ENCODE measurements around the gene CAMSAP2. TPM values are rescaled to one million over a fixed set of nuclear protein-coding genes. Genes with fewer than 3 reads are reported as not detected.

CAMSAP2 gene
- total RNA-seq, 2 experiments from 2014 or later: 0.35 TPM; not detected in 1

DNA sequence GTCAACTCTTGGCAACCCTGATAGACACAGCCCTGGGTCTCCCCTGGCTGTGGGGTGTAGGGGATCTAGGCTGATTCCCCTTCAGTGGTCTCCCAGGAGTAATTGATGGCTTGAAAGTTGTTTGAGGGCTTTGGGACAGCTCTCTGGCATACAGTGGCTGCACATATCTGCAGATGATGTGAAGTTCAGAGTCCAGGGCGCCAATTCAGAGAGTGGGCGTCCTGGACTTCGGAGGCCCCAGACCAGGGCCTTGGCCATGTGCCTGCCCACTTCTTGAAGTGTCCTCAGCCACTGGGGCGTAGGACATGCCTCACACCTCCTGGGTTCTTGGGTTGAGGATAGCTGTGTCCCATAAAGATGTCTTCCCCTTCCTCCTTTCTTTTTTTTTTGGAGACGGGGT lies 158.6 kb downstream of the CAMSAP2 start:
- Mint-ChIP-seq H3K27ac (no peak overlapping the region), H3K27me3 (peaks cover 79% of the 10 kb centered on the region), H3K4me3 (no peak overlapping the region), H3K36me3 (no peaks in the 10 kb centered on the region), H3K9me3 (ENCODE audit: low read depth) (no peaks in the 10 kb centered on the region), H3K4me1 (peaks cover 5% of the 10 kb centered on the region)
- CTCF ChIA-PET: interaction anchor here (0.6 kb wide), 1 partner anchor 9 kb away, joined by 3 read pairs; no protein-coding TSS in a partner anchor
- DNase-seq (no peak), ATAC-seq (no peak)

DNA sequence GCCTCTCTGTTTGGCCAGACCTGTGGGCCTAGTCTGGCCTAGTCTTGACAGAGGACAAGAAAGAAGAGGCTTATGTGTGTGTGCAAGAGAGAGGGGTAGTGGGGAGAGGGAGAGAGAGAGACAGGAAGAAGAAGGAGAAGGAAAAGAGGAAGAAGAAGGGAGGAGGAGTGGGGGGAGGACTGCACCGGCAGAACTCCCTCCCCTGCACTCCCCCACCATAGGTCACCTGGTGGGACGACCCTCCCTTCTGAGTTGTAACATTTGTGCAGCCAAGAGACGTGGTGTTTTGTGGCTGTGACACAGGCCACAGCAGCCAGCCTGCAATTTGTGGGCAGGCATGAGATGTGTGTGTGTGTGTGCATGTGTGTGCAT lies 160.3 kb downstream of the CAMSAP2 start:
- CTCF ChIA-PET: no interaction called here
- Mint-ChIP-seq H3K9me3 (ENCODE audit: low read depth) (no peaks in the 10 kb centered on the region), H3K4me1 (no peaks in the 10 kb centered on the region), H3K27me3 (peaks cover 75% of the 10 kb centered on the region), H3K4me3 (no peak overlapping the region), H3K27ac (no peak overlapping the region), H3K36me3 (no peaks in the 10 kb centered on the region)
- ATAC-seq (no peak), DNase-seq (no peak)

DNA sequence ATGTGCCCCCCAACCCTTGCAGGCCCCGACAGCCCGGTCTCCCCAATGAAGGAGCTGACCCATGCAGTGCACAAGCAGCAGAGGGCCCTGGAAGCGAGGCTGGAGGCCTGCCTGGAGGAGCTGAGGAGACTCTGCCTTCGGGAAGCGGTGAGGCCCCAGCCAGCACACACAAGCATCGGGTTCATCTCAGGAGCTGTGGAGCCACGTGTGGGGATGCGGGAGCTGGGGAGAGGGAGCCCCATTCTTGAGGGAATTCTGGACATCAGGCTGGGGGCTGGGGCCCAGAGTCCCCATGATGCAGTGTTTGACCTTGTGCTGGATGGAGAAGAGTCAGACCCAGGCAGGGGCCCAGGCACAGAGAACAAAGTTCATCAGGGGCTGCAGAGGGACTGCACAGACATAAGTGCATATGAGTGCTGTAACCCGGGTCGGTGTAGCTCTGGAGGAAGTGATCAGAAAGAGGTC lies 160.8 kb downstream of the CAMSAP2 start:
- H3K36me3 Mint-ChIP-seq: no peaks in the 10 kb centered on the region
- no peak for ATAC-seq
- H3K4me3 Mint-ChIP-seq: no peak overlapping the region
- CTCF ChIA-PET: interaction anchor here (1.7 kb wide), 1 partner anchor 8 kb away, joined by 3 read pairs; no protein-coding TSS in a partner anchor
- H3K4me1 Mint-ChIP-seq: no peaks in the 10 kb centered on the region
- no peak overlapping the region for H3K27ac Mint-ChIP-seq
- H3K27me3 Mint-ChIP-seq: peaks cover 74% of the 10 kb centered on the region
- DNase-seq: no peak
- H3K9me3 Mint-ChIP-seq (ENCODE audit: low read depth): no peaks in the 10 kb centered on the region

DNA sequence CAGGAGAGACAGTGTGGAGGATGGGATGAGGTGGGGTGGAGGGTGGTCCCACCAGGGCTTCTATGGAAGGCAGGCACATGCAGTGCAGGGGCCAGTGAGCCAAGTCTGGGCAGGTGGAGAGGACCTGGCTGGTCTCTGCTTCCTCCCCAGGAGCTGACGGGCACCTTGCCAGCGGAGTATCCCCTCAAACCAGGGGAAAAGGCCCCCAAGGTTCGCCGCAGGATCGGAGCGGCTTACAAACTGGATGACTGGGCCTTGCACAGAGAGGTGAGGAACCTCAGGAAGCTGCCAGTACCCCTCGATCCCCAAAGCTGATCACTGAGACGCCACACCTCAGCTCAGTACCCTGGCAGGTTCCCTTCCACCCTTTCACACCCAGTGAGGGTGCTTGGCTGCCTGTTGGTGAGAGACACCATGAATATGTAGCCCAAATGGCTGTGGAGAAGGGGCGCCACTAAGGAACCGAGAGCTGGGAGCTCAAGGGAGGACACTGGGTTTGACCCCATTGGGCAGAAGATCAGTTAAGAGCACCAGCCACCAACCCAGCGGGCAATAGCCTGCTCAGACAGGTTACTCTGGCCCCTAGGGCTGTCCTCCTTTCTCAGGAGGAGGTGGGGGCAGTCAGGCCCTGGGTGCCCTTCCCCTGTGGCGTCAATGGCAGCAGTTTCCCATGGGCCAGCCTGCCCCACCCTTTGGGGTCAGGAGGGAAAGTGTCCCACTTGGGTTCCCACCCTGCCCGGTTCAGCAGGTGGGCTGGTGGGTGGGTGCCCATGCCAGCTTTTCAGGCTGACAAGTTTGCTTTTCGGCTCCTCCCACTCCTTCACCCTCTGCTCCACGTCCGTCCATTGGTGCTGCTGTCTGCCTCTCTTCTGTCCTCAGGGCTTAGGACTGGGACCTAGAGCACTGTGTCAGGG lies 161.5 kb downstream of the CAMSAP2 start:
- Mint-ChIP-seq H3K27me3 (peaks cover 77% of the 10 kb centered on the region), H3K4me1 (peaks cover 1% of the 10 kb centered on the region), H3K9me3 (ENCODE audit: low read depth) (no peaks in the 10 kb centered on the region), H3K36me3 (no peaks in the 10 kb centered on the region), H3K27ac (no peak overlapping the region), H3K4me3 (no peak overlapping the region)
- CTCF ChIA-PET: interaction anchor here (1.7 kb wide), 1 partner anchor 9 kb away, joined by 3 read pairs; no protein-coding TSS in a partner anchor
- DNase-seq (no peak), ATAC-seq (no peak)

DNA sequence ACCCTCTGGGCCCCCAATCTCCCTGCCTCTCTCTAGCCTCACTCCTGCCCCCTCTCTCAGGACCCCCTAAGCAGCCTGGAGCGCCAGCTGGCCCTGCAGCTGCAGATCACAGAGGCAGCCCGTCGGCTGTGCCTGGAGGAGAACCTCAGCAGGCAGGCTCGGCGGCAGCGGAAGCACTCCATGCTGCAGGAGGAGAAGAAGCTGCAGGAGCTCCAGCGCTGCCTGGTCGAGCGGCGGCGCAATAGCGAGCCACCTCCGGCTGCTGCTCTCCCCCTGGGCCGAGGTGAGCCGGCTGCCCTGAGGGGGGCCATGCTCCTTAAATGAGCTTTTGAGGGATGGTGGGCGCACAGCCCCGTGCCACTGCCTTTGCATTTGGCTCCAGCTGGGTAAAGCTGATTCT lies 162.2 kb downstream of the CAMSAP2 start:
- Mint-ChIP-seq H3K27me3 (peaks cover 77% of the 10 kb centered on the region), H3K4me3 (no peak overlapping the region), H3K36me3 (no peaks in the 10 kb centered on the region), H3K27ac (no peak overlapping the region), H3K9me3 (ENCODE audit: low read depth) (no peaks in the 10 kb centered on the region), H3K4me1 (peaks cover 7% of the 10 kb centered on the region)
- CTCF ChIA-PET: interaction anchor here (1.7 kb wide), 1 partner anchor 10 kb away, joined by 3 read pairs; no protein-coding TSS in a partner anchor
- no peak for ATAC-seq
- DNase-seq: no peak

DNA sequence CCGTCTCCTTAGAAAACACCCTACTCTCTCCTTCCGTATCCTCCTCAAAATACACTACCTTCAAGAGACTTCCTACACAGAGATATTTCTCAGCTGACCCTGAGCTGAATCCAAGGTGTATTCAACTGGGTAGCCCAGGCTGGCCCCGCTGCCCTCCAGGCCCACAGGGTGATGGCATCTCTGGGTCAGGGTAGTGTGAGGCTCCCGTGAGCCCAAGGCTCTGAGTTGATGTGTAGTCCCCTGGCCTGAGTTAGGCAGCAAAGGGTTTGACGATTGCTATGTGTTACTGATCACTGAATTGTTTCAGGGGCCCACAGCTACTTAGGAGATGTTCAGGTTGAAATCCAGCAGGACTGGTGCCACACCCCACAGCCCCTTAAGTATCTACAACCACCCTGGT lies 162.7 kb downstream of the CAMSAP2 start:
- no peak for ATAC-seq
- Mint-ChIP-seq H3K27me3 (peaks cover 75% of the 10 kb centered on the region), H3K36me3 (no peaks in the 10 kb centered on the region), H3K4me1 (peaks cover 9% of the 10 kb centered on the region), H3K9me3 (ENCODE audit: low read depth) (no peaks in the 10 kb centered on the region), H3K27ac (no peak overlapping the region), H3K4me3 (no peak overlapping the region)
- CTCF ChIA-PET: no interaction called here
- DNase-seq: no peak

DNA sequence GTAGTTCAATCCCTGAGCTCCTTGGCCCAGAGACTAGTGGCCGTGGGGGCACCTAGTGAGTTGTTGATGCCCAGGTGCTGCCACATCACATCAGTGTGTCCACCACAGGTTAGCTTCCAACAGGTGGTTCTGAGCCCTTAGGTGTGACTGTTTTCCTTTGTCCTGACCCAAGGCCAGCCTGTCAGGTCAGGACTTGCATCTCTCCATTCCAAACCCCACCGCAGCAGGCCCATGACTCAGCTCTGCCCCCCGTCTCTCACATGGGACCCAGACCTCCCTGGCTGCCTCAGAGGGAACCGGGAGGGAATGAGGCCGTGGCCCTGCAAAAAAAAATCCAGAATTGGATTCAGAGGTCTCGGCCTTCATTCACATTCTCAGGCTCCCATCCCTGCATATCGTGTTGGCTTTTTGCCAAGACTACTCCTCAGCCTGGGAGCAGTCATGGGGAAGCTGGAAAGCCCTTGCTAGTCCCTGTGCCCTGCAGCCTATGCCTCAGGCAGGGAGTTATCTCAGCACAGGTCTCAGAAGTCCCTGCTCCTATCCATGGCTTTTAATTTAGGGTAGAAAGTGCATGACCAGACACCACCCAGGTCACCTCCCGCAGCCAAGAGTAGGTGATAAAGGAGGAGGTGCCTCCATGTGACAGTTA lies 163.2 kb downstream of the CAMSAP2 start:
- Mint-ChIP-seq H3K36me3 (no peaks in the 10 kb centered on the region), H3K27ac (no peak overlapping the region), H3K9me3 (ENCODE audit: low read depth) (no peaks in the 10 kb centered on the region), H3K4me3 (no peak overlapping the region), H3K4me1 (peaks cover 11% of the 10 kb centered on the region), H3K27me3 (peaks cover 76% of the 10 kb centered on the region)
- CTCF ChIA-PET: no interaction called here
- DNase-seq (no peak), ATAC-seq (no peak)

DNA sequence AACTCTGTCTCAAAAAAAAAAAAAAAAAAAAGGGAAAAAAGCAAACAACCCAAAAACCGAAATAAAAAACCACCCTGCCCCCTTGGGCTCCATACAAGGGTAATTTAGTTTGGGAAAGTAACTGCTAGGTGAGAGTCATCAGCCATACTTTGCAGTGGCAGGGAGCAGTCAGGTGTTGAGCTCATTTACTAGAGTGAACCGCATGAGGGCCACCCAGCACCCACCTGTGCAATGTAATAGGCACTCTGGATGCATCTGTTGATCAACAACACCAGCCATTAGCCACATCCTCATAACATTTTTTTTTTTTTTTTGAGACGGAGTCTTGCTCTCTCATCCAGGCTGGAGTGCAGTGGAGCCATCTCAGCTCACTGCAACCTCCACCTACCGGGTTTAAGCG lies 165.1 kb downstream of the CAMSAP2 start:
- Mint-ChIP-seq H3K9me3 (ENCODE audit: low read depth) (no peaks in the 10 kb centered on the region), H3K4me1 (peaks cover 11% of the 10 kb centered on the region), H3K4me3 (no peak overlapping the region), H3K27ac (no peak overlapping the region), H3K36me3 (no peaks in the 10 kb centered on the region), H3K27me3 (peaks cover 75% of the 10 kb centered on the region)
- CTCF ChIA-PET: interaction anchor here (1.3 kb wide), 1 partner anchor 16 kb away, joined by 3 read pairs; no protein-coding TSS in a partner anchor
- ATAC-seq (no peak), DNase-seq (no peak)

DNA sequence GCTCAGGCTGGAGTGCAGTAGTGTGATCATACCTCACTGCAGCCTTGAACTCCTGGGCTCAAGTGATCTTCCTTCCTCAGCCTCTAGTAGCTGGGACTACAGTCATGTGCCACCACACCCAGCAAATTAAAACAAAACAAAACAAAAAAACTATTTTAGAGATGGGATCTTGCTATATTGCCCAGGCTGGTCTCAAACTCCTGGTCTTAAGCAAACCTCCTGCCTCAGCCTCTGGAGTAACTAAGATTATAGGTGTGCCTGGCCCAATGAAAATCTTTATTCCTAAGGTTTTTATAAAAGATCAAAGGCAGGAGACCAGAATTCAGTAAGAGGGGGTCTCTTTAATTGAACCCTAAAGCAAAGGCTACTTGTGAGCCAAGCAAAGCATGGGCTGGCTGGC lies 166.1 kb downstream of the CAMSAP2 start:
- Mint-ChIP-seq H3K27ac (no peak overlapping the region), H3K4me1 (peaks cover 11% of the 10 kb centered on the region), H3K4me3 (no peak overlapping the region), H3K36me3 (no peaks in the 10 kb centered on the region), H3K9me3 (ENCODE audit: low read depth) (no peaks in the 10 kb centered on the region), H3K27me3 (peaks cover 76% of the 10 kb centered on the region)
- no peak for DNase-seq
- CTCF ChIA-PET: interaction anchor here (1.2 to 1.4 kb wide), 3 partner anchors 16 to 210 kb away, joined by 3 to 4 read pairs (median 3); no protein-coding TSS in a partner anchor
- no peak for ATAC-seq

DNA sequence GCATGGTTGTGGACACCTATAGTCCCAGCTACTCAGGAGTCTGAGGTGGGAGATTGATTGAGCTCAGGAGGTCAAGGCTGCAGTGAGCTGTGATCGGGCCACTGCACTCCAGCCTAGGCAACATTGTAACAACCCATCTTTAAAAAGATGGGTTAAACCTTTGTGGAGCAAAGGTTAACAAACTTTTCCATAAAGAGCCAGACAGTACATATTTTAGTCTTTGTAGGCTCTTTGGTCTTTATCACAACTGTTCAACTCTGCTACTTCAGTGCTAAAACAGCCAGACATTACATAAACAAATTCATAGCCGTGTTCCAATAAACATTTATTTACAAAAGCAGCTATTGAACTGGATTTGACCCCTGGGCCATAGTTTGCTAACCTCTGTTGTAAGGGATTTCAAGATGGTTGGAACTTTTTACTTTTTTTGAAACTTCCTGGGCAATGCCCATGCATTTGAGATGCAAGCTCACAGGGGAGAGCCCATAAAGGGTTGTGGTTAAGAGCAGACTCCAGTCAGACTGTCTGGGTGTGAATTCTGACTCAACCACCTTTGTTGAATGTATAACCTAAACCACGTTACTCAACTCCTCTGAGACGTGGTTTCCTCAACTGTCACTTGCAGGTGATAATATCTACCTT lies 166.8 kb downstream of the CAMSAP2 start:
- H3K27me3 Mint-ChIP-seq: peaks cover 82% of the 10 kb centered on the region
- peak; percentile 91 for ATAC-seq

DNA sequence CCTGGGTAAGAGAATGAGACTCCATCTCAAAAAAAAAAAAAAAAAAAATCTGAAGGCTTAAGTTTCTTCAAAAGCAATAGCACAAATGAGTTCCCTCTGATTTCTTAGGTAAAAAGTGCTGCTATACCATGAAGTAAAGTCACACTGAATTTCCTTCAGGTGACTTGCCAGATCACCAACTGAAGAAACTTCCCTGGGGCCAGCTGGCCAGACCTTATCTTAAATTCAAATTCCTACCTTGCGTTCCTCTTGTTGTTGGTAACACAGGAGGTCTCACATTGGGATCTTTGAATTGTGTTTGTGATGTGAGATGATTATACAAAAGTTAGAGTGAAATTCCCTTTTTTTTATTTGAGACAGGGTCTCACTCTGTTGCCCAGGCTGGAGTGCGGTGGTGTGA lies 167.8 kb downstream of the CAMSAP2 start:
- CTCF ChIA-PET: interaction anchor here (1.3 kb wide), 1 partner anchor 10 kb away, joined by 3 read pairs; no protein-coding TSS in a partner anchor
- Mint-ChIP-seq H3K4me3 (no peak overlapping the region), H3K36me3 (no peaks in the 10 kb centered on the region), H3K9me3 (ENCODE audit: low read depth) (no peaks in the 10 kb centered on the region), H3K27ac (no peak overlapping the region), H3K4me1 (peaks cover 11% of the 10 kb centered on the region), H3K27me3 (peaks cover 80% of the 10 kb centered on the region)
- no peak for DNase-seq
- no peak for ATAC-seq

More for the DNA sequence above, 166.8 kb downstream of the CAMSAP2 start:
- peak; percentile 75 for DNase-seq
- Mint-ChIP-seq H3K9me3 (ENCODE audit: low read depth) (no peaks in the 10 kb centered on the region), H3K4me3 (no peak overlapping the region), H3K36me3 (no peaks in the 10 kb centered on the region), H3K27ac (no peak overlapping the region), H3K4me1 (peaks cover 11% of the 10 kb centered on the region)
- CTCF ChIA-PET: interaction anchor here (0.5 to 1.4 kb wide), 6 partner anchors 9 to 284 kb away, joined by 3 to 4 read pairs (median 3); no protein-coding TSS in a partner anchor

DNA sequence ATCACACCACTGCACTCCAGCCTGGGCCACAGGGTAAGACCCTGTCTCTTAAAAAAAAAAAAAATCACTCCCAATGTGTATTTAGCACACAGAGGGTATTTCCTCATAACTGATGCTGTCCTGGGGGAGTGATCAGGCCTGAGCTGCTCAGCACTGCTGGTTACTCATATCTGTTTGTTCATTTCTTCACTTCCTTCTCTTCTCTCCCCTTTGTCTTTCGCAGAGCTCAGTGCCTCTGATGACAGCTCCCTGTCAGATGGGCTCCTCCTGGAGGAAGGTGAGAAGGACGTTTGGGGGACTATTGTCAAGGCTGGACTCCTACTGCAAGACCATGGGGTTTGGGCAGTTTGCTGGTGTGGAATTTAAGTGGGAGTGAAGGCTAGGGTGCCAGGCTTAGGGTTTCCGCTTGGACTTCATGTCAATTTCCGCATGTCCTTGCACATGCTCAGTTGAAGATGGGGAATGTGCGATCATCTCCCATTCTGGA lies 169.0 kb downstream of the CAMSAP2 start:
- ATAC-seq (no peak), DNase-seq (no peak)
- no peak overlapping the region for H3K4me3 Mint-ChIP-seq
- H3K27me3 Mint-ChIP-seq: peaks cover 74% of the 10 kb centered on the region
- H3K27ac Mint-ChIP-seq: no peak overlapping the region
- CTCF ChIA-PET: no interaction called here
- H3K36me3 Mint-ChIP-seq: no peaks in the 10 kb centered on the region
- peaks cover 11% of the 10 kb centered on the region for H3K4me1 Mint-ChIP-seq
- H3K9me3 Mint-ChIP-seq (ENCODE audit: low read depth): no peaks in the 10 kb centered on the region
